GM23248 (cell line): Measurements from ENCODE around the gene CWF19L2.

Source experiments
- EZH2 ChIP-seq: fragments of 200-600 bp; sonication (generic); IDR thresholded peaks from 2 replicates; pipeline ENCODE4 v1.6.1; 2018; ENCODE audit warnings: antibody characterized with exemption, mild to moderate bottlenecking; ENCODE audit not compliant: insufficient read depth, poor library complexity, severe bottlenecking
- EZH2phosphoT487 ChIP-seq: fragments of 200-600 bp; sonication (generic); IDR thresholded peaks from 2 replicates; pipeline ENCODE4 v1.6.1; 2018; ENCODE audit warnings: antibody characterized with exemption, moderate library complexity, mild to moderate bottlenecking, low read depth; ENCODE audit not compliant: insufficient read depth

DNA sequence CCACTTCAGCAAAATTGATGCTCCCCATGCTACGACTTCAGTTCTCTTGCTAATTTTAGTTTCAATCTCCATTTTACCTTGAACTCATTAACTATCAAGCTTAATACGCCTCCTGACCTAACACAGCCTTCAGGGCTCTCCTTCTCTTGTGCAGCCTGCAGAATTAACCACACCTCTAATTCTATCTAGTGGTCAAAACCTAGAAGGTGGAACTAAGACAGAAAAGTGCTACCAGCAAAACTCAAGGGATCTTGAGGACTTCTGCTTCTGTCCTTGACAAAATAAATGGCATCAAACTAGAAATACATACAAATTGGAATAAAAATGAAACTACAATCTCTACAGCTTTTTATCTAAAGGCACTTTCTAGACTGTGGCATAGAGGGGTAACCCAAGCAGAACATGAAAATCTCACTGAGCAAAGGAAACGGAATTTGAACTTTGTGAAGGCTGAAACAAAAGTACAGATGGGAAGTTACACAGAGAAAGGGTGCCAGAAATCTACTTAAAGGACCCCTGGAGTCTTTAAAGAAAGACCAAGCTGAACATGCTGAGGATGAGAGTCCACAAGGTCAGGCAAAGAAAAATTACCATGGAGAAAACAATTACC is 10.7 kb downstream of the CWF19L2 start:
- TF ChIP-seq EZH2phosphoT487, result no peak
- TF ChIP-seq EZH2, result no peak
